ENCODE data around the gene GRK5.

DNA sequence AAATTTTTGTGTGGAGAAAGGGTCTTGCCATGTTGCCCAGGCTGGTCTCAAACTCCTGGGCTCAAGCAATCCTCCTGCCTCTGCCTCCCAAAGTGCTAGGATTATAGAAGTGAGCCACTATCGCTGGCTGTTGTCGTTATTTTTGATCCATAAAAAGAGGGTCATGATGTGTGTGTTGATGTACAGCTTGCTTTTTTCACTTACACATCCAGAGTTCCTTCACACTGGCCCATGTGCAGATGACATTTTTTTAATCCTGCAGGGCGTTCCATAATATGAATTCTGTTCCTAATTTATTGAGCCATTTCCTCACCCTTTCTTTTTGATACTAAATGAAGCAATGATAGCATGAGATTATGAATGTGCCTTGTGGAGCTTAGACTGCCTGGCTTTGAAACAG, 40.8 kb downstream of the GRK5 start:
- no peak for TF ChIP-seq GATA2 (IDR thresholded peaks at IDR 0.05; ENCODE audit: low read depth, low read length)
- no peak for TF ChIP-seq GATA3 (IDR thresholded peaks at IDR 0.05; ENCODE audit: low read depth, low read length)

Measured in SH-SY5Y (cell line).